Fibroblast of the aortic adventitia (primary cell): ENCODE results near the gene PLPP7. TPM values are rescaled to one million over a fixed set of nuclear protein-coding genes. Genes with fewer than 3 reads are reported as not detected.

ENCODE experiments used
- DNase-seq: peaks from one replicate; pipeline ENCODE4 v3.0.0-alpha.2; 2010; ENCODE audit warnings: low read depth
- H3K4me3 ChIP-seq: 2 replicates; pipeline ENCODE4 v1.5.1; 2011; ENCODE audit warnings: low read depth, mild to moderate bottlenecking, control low read depth, low read length, moderate library complexity
- CTCF ChIP-seq: IDR thresholded peaks from 2 replicates; pipeline ENCODE4 v1.5.1; 2011; ENCODE audit warnings: mild to moderate bottlenecking, low read length, control low read depth, inconsistent platforms; ENCODE audit not compliant: insufficient read depth
- total RNA-seq: library from RNA; depleted of rRNA; stranded (reverse); fragments of >200 nt; gene quantifications from 2 replicates; pipeline ENCODE4 v1.2.3, GENCODE V29; 2012; ENCODE audit warnings: low replicate concordance

Gene PLPP7
- total RNA-seq, 1 donor: 9.8 TPM

DNA sequence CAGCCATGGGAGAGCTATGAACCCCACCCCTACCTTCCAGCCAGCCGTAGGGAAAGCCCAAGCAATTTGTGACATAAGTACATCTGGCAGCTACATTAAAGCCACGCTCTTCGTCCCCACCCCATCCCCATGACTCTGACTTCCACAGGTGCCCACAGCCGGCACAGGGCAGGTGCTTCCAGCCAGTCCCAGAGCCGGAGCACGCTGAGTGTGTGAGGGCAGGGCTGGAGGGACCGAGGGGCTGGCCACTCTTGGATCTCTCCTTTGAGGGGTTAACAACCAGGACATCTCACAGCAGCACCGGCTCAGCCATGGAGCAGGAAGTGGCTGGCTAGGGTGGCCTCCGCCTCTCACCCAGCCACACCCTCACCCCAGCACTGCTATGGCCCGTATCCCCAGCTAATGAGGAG lies 10.8 kb upstream of the PLPP7 start:
- TF ChIP-seq CTCF: no peak
- no peak for DNase-seq
- H3K4me3 ChIP-seq: no peak overlapping the region

DNA sequence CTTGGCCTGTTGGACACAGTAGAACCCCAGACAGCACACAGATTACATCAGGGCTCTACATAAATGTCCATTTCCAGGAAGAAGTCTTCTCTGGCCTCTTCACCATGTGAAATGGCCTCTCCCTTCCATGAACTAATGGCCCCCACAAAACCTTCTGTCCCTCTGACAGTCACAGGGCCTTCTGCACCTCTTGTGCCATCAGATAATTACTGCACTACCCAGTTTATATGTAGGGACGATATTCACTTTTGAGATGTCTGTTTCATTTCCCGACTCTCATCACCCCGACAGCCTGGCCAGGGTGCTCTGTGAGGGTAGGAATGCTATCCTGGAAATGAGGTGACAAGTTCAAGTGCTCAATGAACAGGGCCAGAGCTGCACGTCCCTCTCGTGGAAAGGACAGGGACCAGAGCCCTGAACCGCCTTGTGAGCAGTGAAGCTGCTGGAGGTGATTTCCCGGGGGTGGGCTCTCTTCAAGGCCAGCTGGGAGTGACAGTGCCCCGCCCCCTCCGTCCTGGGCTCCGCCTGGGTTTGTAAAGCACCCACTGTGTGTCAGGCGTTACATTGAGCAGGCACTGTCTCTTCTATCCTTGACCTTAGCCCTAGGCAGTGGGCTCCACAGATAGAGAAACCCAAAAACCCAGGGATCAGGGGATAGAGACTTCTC lies 10.2 kb upstream of the PLPP7 start:
- DNase-seq: no peak
- TF ChIP-seq CTCF: no peak
- no peak overlapping the region for H3K4me3 ChIP-seq

DNA sequence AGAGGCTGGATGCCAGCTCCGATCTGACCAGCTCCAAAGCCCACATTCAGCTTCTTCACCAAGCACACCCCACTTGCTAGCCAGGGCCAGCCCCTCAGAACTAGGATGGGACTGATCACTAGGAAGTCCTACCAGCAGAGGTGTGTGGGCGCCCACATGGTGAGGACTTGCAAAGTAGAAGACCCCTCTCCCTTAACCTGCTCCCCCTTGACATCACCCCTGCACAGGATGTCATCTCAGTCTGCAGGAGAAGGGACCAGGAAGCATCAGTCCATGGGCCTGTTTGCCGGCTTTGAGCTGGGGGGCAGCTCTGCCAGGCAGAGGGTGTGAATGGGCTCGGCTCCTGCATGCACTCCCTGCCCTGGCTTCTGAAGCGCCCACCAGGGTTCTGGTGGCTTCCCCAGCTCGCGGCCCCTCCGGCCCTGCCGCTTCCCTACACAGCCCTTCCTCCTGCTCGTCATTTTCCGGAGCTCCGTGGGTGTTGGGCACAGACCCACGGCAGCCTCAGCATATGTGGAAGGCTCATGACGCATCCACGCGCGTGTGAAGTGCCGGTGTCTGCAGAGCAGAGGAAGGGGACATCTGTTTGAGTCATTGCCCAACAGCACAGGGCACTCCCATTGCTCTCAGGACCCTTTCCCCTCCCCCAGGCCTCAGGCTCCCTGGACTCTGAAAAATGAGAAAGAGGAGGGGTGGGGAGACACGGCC lies 9.5 kb upstream of the PLPP7 start:
- H3K4me3 ChIP-seq: no peak overlapping the region
- peak; percentile 10 for DNase-seq

DNA sequence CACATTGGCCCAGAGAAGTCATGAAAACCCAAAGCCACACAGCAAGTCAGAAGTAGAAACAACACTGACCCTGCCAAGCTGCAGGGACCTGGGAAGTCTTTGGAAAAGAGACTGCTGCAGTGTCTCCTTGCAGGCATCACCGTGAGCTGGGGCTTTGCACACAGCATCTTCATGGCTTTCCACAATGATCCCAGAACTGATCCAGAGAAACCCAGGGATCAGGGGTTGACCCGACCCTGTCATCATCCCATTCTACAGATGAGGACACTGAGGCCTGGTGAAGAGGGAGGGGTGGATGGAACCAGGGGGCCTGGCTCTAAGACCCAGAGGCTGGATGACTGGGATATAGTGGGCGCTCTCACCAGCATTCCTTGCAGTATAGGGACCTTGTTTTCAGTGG lies 8.9 kb upstream of the PLPP7 start:
- DNase-seq: no peak
- no peak overlapping the region for H3K4me3 ChIP-seq
- no peak for TF ChIP-seq CTCF

More for the DNA sequence above, 9.5 kb upstream of the PLPP7 start:
- TF ChIP-seq CTCF: no peak

- no peak for TF ChIP-seq CTCF
- no peak overlapping the region for H3K4me3 ChIP-seq
- no peak for DNase-seq
Measured at GRCh38 chr9:131281119-131281965, 8.2 kb upstream of the PLPP7 start.

GRCh38 chr9:131282175-131282574 lies 7.3 kb upstream of the PLPP7 start:
- no peak for DNase-seq
- H3K4me3 ChIP-seq: no peak overlapping the region
- no peak for TF ChIP-seq CTCF
